Stimulated activated naive B cell treated with anti-CD40 and anti-IgM and Interleukin-4, amounts not matched to agents 10 μg/mL and 1 μg/mL and 100 μg/mL, for 72 hours (primary cell): ENCODE measurements around the gene GOSR2.
"Not testable (repeated sequence)": the region's sequence is repeated elsewhere in the genome, so short reads cannot be mapped to it uniquely, and the experiment has no call there.

ENCODE experiments used
- ATAC-seq, 2 donors: fragments of 150-1000 bp; cut with Tn5 transposase; replicated peaks; 2 replicates each; pipeline ENCODE4 v1.10.0; 2021; ENCODE audit warnings: moderate library complexity in 1 of 2
- DNase-seq: peaks from one replicate; pipeline ENCODE4 v3.0.0; 2021
- H3K27ac Mint-ChIP-seq: one replicate; pipeline ENCODE4 v1.8.0; 2022; ENCODE audit warnings: mild to moderate bottlenecking, mixed read lengths
- H3K27me3 Mint-ChIP-seq, 2 donors: one replicate each; pipeline ENCODE4 v1.8.0; 2022; ENCODE audit warnings: mixed read lengths in 2 of 2
- H3K36me3 Mint-ChIP-seq, 2 donors: one replicate each; pipeline ENCODE4 v1.8.0; 2022; ENCODE audit warnings: mixed read lengths in 2 of 2, mild to moderate bottlenecking in 1 of 2
- H3K4me1 Mint-ChIP-seq, 2 donors: one replicate each; pipeline ENCODE4 v1.8.0; 2022; ENCODE audit warnings: mixed read lengths in 2 of 2, mild to moderate bottlenecking in 1 of 2
- H3K4me3 Mint-ChIP-seq, 2 donors: one replicate each; pipeline ENCODE4 v1.8.0; 2022; ENCODE audit warnings: mild to moderate bottlenecking in 2 of 2, mixed read lengths in 2 of 2, moderate library complexity in 1 of 2
- H3K9me3 Mint-ChIP-seq, 2 donors: one replicate each; pipeline ENCODE4 v1.8.0; 2022; ENCODE audit warnings: mixed read lengths in 2 of 2, mild to moderate bottlenecking in 1 of 2

GOSR2 gene

DNA sequence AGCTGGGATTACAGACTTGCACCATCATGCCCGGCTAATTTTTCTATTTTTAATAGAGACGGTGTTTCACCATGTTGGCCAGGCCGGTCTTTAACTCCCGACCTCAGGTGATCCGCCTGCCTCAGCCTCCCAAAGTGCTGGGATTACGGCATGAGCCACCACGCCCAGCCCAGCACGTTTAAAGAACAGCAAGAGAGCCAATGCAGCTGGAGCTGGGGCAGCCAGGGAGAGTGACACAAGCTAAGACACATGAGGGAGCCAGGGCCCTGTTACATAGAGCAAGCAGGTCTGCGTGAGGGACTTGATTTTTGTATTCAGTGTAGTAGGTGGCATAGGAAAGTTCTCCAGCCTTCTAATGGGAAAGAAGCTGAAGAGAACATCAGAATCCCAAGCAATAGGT is 21.7 kb upstream of the GOSR2 start:
- Mint-ChIP-seq H3K27me3 (peaks cover 23 to 39% of the 10 kb centered on the region in 2 donors), H3K4me1 (peaks cover 5 to 9% of the 10 kb centered on the region in 2 donors), H3K9me3 (peaks cover 0 to 3% of the 10 kb centered on the region in 2 donors), H3K27ac (no peak overlapping the region), H3K36me3 (no peaks in the 10 kb centered on the region), H3K4me3 (no peak overlapping the region)
- no peak for DNase-seq
- ATAC-seq = no peak

DNA sequence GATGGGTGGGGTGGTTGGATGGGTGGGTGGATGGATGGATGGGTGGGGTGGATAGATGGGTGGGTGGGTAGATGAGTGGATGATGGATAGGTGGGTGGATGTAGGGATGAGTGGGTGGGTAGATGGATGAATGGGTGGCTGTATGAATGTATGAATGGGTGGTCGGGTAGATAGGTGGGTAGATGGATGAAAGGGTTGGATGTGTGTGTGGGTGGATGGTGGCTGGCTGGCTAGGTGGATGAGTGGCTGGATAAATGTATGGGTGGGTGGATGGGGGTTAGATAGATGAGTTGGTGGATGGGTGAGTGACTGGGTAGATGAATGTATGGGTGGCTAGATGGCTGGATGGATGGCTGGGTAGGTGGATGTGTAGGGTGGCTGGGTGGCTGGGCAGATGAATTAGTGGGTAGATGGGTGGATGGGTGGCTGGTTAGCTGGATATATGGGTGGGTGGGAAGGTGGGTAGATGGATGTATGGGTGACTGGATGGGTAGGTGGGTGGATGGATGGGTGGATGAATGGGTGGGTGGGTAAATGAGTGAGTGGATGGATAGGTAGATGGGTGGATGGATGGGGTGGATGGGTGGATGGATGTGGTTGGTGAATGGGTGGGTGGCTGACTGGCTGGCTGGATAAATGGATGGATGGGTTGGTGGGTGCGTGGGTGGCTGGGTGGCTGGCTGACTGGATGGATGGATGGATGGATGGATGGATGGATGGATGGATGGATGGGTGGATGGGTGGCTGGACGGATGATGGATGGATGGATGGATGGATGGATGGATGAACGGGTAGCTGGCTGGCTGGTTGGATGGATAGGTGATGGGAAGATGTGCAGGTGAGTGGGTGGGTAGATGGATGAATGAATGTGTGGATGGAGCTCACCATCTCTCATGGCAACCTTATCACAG is 18.9 kb upstream of the GOSR2 start:
- ATAC-seq = no peak
- H3K27me3 Mint-ChIP-seq = peaks cover 20 to 32% of the 10 kb centered on the region in 2 donors
- peaks cover 0 to 3% of the 10 kb centered on the region in 2 donors for H3K9me3 Mint-ChIP-seq
- H3K4me3 Mint-ChIP-seq = no peak overlapping the region
- H3K36me3 Mint-ChIP-seq = no peaks in the 10 kb centered on the region
- no peak overlapping the region for H3K27ac Mint-ChIP-seq
- no peak for DNase-seq
- H3K4me1 Mint-ChIP-seq = peaks cover 5 to 9% of the 10 kb centered on the region in 2 donors

DNA sequence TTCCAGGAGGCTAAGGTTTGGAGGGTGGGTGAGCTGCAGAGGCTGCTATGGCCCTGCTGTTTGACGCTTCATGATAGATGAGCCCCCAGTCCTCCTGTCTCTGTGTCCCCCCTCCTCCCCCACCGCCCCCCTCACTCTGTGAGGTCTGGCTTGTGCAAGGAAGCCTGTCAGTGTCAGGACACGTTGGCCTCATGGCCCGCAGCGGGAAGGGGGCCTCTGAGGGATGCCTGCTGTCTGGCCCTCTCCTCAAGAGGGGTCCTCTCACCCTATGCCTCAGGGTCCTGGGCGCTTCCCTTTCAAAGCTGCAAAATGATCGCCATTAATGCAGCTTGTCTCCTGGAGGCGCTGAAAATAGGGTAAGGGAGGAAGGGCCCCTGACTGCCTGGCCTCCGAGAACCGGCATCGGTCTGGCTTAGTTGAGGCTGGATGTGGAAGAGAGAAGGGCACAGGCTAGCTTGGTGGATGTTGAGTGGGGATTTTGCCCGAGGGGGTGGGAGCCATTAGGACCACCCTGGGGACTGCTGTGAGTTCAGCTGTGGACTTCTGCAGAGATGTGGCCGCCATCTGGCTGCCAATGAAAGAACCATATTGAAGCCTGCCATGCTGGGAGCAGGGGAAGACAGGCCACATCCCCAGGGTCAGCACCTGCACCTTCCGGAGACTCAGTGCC is 14.8 kb upstream of the GOSR2 start:
- Mint-ChIP-seq H3K4me1 (peaks cover 5 to 9% of the 10 kb centered on the region in 2 donors), H3K27me3 (peaks cover 27 to 48% of the 10 kb centered on the region in 2 donors)

DNA sequence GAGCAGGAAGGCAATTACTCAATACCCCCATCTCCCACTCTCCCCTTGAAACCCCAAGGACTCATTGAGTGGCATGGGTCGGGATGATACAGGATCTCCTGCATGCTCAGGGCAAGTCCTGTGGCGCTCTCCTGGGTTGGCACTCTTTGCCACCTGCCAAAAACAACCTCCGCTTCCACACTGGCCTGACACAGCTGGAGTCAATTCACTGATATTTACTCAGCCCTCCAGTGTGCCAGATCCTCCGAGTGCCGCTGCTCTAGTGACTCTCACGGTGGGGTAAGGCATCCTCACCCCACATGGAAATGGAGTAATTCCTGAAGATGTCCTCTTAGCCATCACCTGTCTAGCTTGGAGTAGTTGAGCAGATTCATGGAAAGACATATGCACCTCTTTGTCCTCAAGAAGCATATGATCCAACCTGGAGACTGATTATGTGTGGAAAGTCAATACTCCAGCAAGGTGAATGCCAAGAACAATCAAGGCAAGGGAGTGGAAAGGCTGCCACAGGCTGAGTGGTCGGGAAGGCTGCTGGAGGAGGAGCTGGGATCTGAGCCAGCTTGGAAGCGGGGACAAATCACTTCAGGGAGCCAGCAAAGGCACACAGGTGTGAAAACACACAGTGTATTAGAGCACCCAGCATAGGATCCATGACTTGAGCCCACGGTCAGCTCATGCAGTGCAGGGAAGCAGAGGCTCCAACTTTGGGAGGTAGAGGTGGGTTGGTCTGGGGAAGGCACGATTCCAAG is 12.6 kb upstream of the GOSR2 start:
- Mint-ChIP-seq H3K4me1 (peaks cover 5 to 8% of the 10 kb centered on the region in 2 donors), H3K4me3 (no peak overlapping the region), H3K9me3 (no peaks in the 10 kb centered on the region), H3K27me3 (peaks cover 13 to 37% of the 10 kb centered on the region in 2 donors), H3K27ac (no peak overlapping the region), H3K36me3 (no peaks in the 10 kb centered on the region)
- DNase-seq (no peak), ATAC-seq (no peak)

More for the DNA sequence above, 14.8 kb upstream of the GOSR2 start:
- H3K36me3 Mint-ChIP-seq = no peaks in the 10 kb centered on the region
- no peak overlapping the region for H3K4me3 Mint-ChIP-seq
- H3K27ac Mint-ChIP-seq = no peak overlapping the region
- DNase-seq (no peak), ATAC-seq (no peak)
- peaks cover 0 to 3% of the 10 kb centered on the region in 2 donors for H3K9me3 Mint-ChIP-seq

DNA sequence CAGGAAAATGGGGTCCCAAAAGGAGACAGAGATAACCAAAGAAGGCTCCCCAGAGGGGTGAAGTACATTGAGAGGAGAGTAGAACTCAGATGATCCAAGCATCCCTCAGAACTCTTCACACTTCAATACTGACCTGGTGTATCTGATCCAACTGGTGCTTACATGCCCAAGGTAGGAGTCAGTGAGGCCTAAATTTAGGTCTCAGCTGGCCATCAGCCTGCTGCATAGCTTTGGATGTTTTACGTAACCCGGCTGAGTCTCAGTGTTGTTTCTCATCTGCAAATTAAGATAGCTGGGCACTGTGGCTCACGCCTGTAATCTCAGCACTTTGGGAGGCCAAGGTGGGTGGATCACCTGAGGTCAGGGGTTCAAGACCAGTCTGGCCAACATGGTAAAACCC is 11.6 kb upstream of the GOSR2 start:
- no peak overlapping the region for H3K4me3 Mint-ChIP-seq
- H3K36me3 Mint-ChIP-seq = peaks cover 3 to 9% of the 10 kb centered on the region in 2 donors
- ATAC-seq (no peak), DNase-seq (no peak)
- peaks cover 13 to 29% of the 10 kb centered on the region in 2 donors for H3K27me3 Mint-ChIP-seq
- H3K27ac Mint-ChIP-seq = no peak overlapping the region
- H3K4me1 Mint-ChIP-seq = no peaks in the 10 kb centered on the region
- no peaks in the 10 kb centered on the region for H3K9me3 Mint-ChIP-seq

DNA sequence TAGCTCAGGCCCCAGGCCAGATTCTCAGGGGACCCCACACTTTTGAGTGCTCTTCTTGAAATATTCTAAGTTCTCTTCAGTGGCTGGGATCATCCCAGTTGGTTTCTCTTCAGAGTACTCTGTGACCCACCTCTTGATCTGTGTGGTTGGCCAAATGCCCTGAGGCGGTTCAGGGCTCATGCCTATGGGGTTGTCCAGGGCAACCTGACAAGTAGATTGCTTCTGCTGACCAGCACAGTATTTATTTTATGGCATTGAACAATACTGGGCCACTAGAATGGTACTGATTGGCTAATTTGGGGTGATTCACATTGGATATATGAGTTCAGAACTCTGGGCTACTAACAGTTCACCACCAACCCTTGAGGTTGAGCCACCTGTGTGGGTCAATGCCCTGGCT is 7.4 kb upstream of the GOSR2 start:
- DNase-seq (no peak), ATAC-seq (no peak)
- no peaks in the 10 kb centered on the region for H3K4me1 Mint-ChIP-seq
- H3K27ac Mint-ChIP-seq = no peak overlapping the region
- no peaks in the 10 kb centered on the region for H3K9me3 Mint-ChIP-seq
- peaks cover 7 to 11% of the 10 kb centered on the region in 2 donors for H3K36me3 Mint-ChIP-seq
- H3K27me3 Mint-ChIP-seq = peaks cover 8 to 19% of the 10 kb centered on the region in 2 donors
- H3K4me3 Mint-ChIP-seq = no peak overlapping the region

DNA sequence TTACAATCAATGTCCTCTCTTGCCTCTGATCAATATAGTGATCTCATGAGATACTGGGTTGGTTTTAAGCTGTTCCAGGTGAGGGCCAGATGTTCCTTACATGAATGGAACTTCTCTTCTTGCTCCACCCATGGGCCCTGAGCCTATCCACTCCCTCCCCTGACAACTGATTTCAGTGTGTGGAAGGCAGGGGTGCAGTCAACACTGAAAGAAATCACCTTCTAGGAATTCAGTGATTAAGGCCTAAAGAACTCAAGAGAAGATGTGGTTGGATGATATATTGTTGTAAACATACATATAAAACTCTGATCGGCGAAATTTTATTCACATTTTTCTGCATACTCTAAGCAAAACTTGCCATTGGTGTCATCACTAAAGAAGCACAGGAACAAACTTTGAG is 6.7 kb upstream of the GOSR2 start:
- Mint-ChIP-seq H3K27me3 (peaks cover 4 to 15% of the 10 kb centered on the region in 2 donors), H3K27ac (no peak overlapping the region), H3K4me1 (no peaks in the 10 kb centered on the region), H3K36me3 (peaks cover 7 to 11% of the 10 kb centered on the region in 2 donors), H3K9me3 (no peaks in the 10 kb centered on the region), H3K4me3 (no peak overlapping the region)
- DNase-seq (no peak), ATAC-seq (no peak)

DNA sequence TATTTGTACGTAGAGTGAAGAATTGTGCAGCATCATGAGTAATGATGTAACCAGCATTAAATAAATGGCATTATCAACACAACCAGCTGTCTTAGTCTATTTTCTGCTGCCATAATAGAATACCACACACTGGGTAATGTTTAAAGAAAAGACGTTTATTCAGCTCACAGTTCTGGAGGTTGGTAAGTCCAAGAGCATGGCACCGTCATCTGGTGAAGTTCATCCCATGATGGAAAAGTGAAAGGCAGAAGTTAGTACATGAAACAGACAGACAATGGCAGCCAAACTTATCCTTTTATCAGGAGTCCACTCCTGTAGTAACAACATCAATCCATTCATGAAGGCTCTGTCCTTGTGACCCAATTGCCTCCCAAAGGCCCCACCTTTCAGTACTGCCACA is 6.3 kb upstream of the GOSR2 start:
- DNase-seq (no peak), ATAC-seq (no peak)
- Mint-ChIP-seq H3K9me3 (no peaks in the 10 kb centered on the region), H3K27ac (no peak overlapping the region), H3K36me3 (peaks cover 7 to 11% of the 10 kb centered on the region in 2 donors), H3K4me1 (no peaks in the 10 kb centered on the region), H3K4me3 (no peak overlapping the region), H3K27me3 (peaks cover 4 to 15% of the 10 kb centered on the region in 2 donors)

DNA sequence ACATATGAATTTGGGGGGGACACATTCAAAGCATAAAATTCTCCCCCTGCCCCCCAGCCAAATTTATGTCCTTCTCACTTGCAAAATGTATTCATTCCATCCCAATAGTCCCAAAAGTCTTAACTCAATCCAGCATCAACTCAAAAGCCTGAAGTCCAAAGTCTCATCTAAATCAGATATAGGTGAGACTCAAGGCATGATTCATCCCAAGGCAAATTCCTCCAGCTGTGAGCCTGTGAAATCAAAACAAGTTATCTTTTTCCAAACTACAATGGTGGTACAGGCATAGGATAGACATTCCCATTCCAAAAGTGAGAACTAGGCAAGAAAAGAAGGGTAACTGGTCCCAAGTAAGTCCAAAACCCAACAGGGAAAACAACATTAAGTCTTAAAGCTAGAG is 5.9 kb upstream of the GOSR2 start:
- H3K4me3 Mint-ChIP-seq = no peak overlapping the region
- H3K27me3 Mint-ChIP-seq = peaks cover 2 to 12% of the 10 kb centered on the region in 2 donors
- peaks cover 7 to 11% of the 10 kb centered on the region in 2 donors for H3K36me3 Mint-ChIP-seq
- no peaks in the 10 kb centered on the region for H3K9me3 Mint-ChIP-seq
- H3K27ac Mint-ChIP-seq = no peak overlapping the region
- ATAC-seq (no peak), DNase-seq (no peak)
- H3K4me1 Mint-ChIP-seq = peaks cover 0 to 2% of the 10 kb centered on the region in 2 donors

DNA sequence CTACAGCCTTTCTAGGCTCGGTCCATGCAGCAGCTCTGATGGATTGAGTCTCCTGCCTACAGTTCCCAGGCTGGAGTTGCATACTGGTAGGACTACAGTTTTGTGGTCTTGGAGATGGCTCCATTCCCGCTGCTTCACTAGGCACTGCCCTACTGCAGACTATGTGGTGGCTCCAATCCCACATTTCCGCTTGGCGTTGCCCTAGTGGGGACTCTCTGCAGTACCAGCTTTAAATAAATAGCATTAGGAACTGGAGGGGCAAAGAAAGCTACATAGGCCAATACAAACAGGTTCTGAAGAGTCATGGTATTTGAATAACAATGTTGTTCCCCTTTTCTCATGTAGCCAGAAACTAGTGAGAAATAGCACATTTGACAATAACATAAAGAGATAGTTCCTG is 5.4 kb upstream of the GOSR2 start:
- Mint-ChIP-seq H3K9me3 (no peaks in the 10 kb centered on the region), H3K36me3 (peaks cover 7 to 11% of the 10 kb centered on the region in 2 donors), H3K27ac (no peak overlapping the region), H3K27me3 (peaks cover 0 to 7% of the 10 kb centered on the region in 2 donors), H3K4me1 (peaks cover 0 to 3% of the 10 kb centered on the region in 2 donors), H3K4me3 (no peak overlapping the region)
- DNase-seq (no peak), ATAC-seq (no peak)

DNA sequence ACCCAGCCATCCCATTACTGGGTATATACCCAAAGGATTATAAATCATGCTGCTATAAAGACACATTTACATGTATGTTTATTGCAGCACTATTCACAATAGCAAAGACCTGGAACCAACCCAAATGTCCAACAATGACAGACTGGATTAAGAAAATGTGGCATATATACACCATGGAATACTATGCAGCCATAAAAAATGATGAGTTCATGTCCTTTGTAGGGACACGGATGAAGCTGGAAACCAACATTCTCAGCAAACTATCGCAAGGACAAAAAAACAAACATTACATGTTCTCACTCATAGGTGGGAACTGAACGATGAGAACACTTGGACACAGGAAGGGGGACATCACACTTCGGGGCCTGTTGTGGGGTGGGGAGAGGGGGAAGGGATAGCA is 998 bp upstream of the GOSR2 start:
- not testable (repeated sequence) for H3K27ac Mint-ChIP-seq
- peaks cover 8 to 11% of the 10 kb centered on the region in 2 donors for H3K36me3 Mint-ChIP-seq

DNA sequence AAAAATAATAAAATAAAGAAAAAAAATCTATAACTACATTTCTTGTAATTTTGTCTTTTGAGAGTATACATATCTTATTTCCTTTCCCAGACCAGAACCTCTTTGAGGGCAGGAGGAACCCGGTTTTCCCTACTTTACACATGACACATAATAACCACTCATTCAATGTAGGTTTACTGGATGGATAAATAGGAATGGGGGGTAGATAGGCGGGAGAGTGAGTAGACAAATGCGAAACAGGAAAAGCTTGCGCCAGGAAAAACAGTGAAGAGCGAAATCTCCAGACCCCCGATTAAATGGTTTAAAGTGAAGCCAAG is 515 bp upstream of the GOSR2 start:
- Mint-ChIP-seq H3K27ac (peak overlapping the region; percentile 100), H3K36me3 (peaks cover 9 to 10% of the 10 kb centered on the region in 2 donors), H3K27me3 (no peaks in the 10 kb centered on the region), H3K9me3 (no peaks in the 10 kb centered on the region), H3K4me1 (peaks cover 17 to 28% of the 10 kb centered on the region in 2 donors), H3K4me3 (peak overlapping the region; percentile 93 to 98)
- no peak for DNase-seq
- ATAC-seq = peak; percentile 2 to 5

More for the DNA sequence above, 998 bp upstream of the GOSR2 start:
- H3K9me3 Mint-ChIP-seq, ATAC-seq, DNase-seq, H3K27me3 Mint-ChIP-seq: not testable (repeated sequence)
- H3K4me3 Mint-ChIP-seq = peak overlapping the region; percentile 93 to 98
- H3K4me1 Mint-ChIP-seq = peaks cover 14 to 23% of the 10 kb centered on the region in 2 donors

DNA sequence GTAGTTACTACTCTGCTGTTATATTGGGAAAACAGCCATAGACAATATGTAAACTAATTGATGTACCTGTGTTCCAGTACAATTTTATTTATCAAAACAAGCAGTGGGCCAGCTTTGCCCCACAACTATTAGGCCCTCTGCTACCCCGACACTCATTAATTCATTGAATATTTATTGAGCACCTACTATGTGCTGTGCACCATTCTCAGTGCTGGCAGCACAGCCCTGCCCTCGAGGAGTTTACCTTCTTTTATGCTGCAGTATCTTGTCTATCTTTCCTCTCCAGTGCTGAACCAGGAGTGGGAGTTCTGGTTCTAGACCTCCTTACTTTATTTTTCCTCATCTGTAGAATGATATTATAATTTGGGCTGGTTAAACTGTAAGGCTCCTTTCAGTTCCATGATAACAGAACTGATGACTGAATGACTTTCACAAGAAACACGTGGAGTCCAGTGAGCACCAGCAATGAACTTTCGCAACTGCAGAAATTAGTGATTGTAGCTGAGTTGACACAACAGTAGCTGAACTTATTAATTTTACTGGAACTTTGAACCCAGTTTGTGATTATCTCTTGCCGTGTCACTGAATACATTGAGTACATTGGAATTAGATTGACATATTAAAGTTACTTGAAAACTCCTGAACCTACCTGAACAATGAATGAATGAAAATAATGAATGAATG is 2.4 kb downstream of the GOSR2 start:
- Mint-ChIP-seq H3K4me3 (peak overlapping the region in 1 of 2 donors; percentile 8), H3K4me1 (peaks cover 27 to 45% of the 10 kb centered on the region in 2 donors), H3K27me3 (no peaks in the 10 kb centered on the region), H3K9me3 (no peaks in the 10 kb centered on the region), H3K36me3 (peaks cover 9 to 23% of the 10 kb centered on the region in 2 donors), H3K27ac (peak overlapping the region; percentile 37)
- DNase-seq (no peak), ATAC-seq (no peak)
